Suprapubic skin (tissue), 3 donors: ENCODE results near the gene BEST2.

Experiments
- CTCF ChIP-seq, 2 donors: fragments of 200-600 bp in 1 of 2; fragments of 450-650 bp in 1 of 2; sonication (generic) in 1 of 2; IDR thresholded peaks; one replicate each; pipeline ENCODE4 v1.5.1; 2016 to 2019; ENCODE audit warnings: antibody characterized with exemption in 2 of 2, mild to moderate bottlenecking in 1 of 2, moderate library complexity in 1 of 2
- POLR2A ChIP-seq, 2 donors: fragments of 450-650 bp; IDR thresholded peaks; one replicate each; pipeline ENCODE4 v1.6.1; 2017; ENCODE audit warnings: antibody characterized with exemption in 2 of 2, mild to moderate bottlenecking in 2 of 2, moderate library complexity in 2 of 2

- TF ChIP-seq CTCF (IDR thresholded peaks at IDR 0.05) (no peak), POLR2A (IDR thresholded peaks at IDR 0.05) (no peak)
These were observed at the start of gene BEST2 for GRCh38 chr19:12751635-12752034.
